Activated CD8-positive, alpha-beta memory T cell treated with anti-CD3 and anti-CD28 coated beads, Interleukin-2, amount 10 ng/mL, durations not matched to agents 7 days and 5 days (primary cell): ENCODE results near the gene RPS27L. TPM values are rescaled to one million over a fixed set of nuclear protein-coding genes. Genes with fewer than 3 reads are reported as not detected.
A peak's percentile ranks its signal among the peaks of the same experiment; 100 is the strongest.

Experiments used
- ATAC-seq: fragments of 150-1000 bp; cut with Tn5 transposase; one replicate; pipeline ENCODE4 v1.10.0; 2021; ENCODE audit warnings: moderate library complexity
- CTCF ChIA-PET: fragments of 350-600 bp; sonication (Branson Sonifier 250); formaldehyde crosslinking; loops from one replicate; lab custom pipeline; 2021; ENCODE audit warnings: antibody characterized with exemption; lab: Charles Lee
- DNase-seq: peaks from one replicate; pipeline ENCODE4 v3.0.0-alpha.2; 2020
- H3K27ac Mint-ChIP-seq: one replicate; pipeline ENCODE4 v1.8.0; 2021; ENCODE audit warnings: mild to moderate bottlenecking, mixed read lengths
- H3K27me3 Mint-ChIP-seq: one replicate; pipeline ENCODE4 v1.8.0; 2021; ENCODE audit warnings: mixed read lengths
- H3K36me3 Mint-ChIP-seq: one replicate; pipeline ENCODE4 v1.8.0; 2021; ENCODE audit warnings: mild to moderate bottlenecking, mixed read lengths
- H3K4me1 Mint-ChIP-seq: one replicate; pipeline ENCODE4 v1.8.0; 2021; ENCODE audit warnings: mixed read lengths
- H3K4me3 Mint-ChIP-seq: one replicate; pipeline ENCODE4 v1.8.0; 2021; ENCODE audit warnings: mild to moderate bottlenecking, moderate library complexity, mixed read lengths
- H3K9me3 Mint-ChIP-seq: one replicate; pipeline ENCODE4 v1.8.0; 2022; ENCODE audit warnings: low read depth, mixed read lengths
- total RNA-seq, 2 experiments: library from RNA; stranded (reverse); gene quantifications; one replicate each; pipeline ENCODE4 v1.2.3, GENCODE V29; 2021

RPS27L gene
- total RNA-seq, 2 experiments from 2014 or later: 192 to 223 TPM

DNA sequence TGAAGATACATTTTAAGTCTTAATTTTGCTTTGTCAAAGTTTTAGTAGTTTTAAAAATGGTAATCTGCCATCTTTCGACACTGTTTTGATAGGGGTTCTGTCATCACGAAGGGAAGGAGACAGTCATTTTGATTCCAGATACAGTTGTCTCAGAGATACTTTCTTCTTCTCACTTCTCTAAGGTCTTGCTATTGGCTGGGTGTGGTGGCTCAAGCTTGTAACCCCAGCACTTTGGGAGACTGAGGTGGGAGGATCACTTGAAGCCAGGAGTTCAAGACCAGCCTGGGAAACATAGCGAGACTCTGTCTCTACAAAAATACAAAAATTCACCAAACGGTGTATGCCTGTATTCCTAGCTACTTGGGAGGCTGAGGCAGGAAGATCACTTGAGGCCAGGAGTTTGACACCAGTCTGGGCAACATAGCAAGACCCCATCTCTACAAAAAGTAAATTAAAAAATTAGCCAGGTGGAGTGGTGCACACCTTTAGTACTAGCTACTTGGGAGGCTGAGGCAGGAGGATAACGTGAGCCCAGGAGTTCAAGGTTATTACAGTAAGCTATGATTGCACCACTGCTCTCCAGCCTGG lies 35.4 kb upstream of the RPS27L start:
- H3K4me3 Mint-ChIP-seq: peak overlapping the region; percentile 96
- peak overlapping the region; percentile 100 for H3K27ac Mint-ChIP-seq
- H3K9me3 Mint-ChIP-seq: no peaks in the 10 kb centered on the region
- H3K27me3 Mint-ChIP-seq: no peaks in the 10 kb centered on the region
- DNase-seq (peak; percentile 56), ATAC-seq (no peak)
- CTCF ChIA-PET: interaction anchor here (0.6 to 4.7 kb wide), 10 partner anchors 10 to 172 kb away, joined by 3 to 32 read pairs (median 6); no protein-coding TSS in a partner anchor
- peaks cover 22% of the 10 kb centered on the region for H3K36me3 Mint-ChIP-seq
- H3K4me1 Mint-ChIP-seq: peaks cover 71% of the 10 kb centered on the region

DNA sequence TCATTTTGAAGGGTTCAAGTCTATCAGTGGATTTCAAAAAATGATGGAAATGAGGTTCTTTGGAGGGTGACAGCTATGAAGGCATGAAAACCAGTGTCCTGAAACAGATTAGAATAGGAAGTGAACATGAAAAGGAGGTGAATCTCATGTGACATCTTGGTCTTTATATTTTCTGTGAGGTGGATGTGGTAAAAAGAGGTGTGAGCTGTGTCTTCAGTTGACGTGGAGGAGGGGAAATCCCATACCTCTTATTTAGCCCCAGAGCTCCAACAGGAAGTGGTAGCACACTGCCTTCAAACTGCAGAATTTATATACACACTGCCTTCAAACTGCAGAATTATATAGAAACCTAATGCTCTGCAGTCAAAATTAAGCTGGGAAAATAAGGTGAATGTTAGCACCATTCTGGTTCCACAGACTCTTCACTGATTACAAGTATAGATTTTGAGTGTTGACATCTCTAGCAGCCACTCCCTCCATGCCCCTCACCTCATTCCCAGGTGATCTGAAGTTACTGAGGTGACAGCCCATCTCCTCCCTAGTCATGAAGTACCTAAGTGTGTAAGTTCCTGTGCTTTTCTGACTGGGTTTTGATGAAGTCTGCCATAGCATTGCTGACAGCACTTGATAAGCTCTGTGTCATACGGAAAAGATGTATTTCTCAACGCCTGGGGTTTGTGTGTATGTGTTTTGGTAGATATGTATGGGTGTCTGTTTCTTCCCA lies 34.8 kb upstream of the RPS27L start:
- CTCF ChIA-PET: interaction anchor here (0.6 to 4.7 kb wide), 11 partner anchors 10 to 295 kb away, joined by 3 to 32 read pairs (median 6); partner anchors contain the start of gene RPS27L
- Mint-ChIP-seq H3K36me3 (peaks cover 19% of the 10 kb centered on the region), H3K27me3 (no peaks in the 10 kb centered on the region), H3K9me3 (no peaks in the 10 kb centered on the region), H3K4me1 (peaks cover 70% of the 10 kb centered on the region), H3K27ac (peak overlapping the region; percentile 100), H3K4me3 (peak overlapping the region; percentile 96)
- ATAC-seq (peak; percentile 43), DNase-seq (peak; percentile 81)

DNA sequence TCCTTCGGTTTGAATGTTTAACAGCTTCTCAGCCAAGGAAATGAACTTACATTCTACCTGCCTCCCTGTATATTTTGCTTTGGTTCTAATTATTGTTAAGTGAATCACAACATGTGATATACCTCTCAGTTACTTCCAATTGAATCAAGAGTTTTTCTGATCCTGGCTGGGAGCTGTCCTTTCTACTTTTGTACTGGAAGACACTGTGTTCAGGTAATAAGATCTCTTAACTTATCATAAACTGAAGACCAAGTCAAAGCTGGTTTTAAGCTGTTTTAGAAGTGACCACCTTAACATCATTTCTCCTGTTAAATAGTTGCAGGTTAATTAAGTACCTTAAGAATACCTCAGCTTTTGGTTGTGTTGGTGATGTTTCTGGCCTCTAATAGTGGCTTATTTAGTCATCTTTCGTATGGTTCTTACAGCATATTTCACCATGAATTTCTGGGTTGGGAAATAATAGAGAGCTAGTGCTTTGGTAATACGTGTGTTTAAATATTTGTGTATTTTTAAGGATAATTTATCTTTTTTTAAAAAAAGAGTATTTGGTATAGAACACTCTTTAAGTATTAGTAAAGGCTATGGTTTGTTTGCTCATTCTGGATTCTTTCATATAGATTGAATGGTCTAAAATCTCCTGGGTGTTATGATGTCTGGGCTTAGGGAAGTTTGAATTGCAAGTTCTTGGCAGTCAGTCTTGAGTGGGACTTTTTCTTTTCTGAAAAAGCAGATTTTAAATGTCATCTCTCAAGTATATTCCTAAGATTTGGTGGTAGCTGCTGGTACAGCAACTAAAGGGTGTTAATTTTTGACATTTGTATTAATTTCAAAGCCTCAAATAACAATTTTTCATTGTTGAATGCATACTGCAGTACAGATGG lies 33.7 kb upstream of the RPS27L start:
- ATAC-seq: no peak
- peak overlapping the region; percentile 96 for H3K4me3 Mint-ChIP-seq
- H3K27ac Mint-ChIP-seq: peak overlapping the region; percentile 100
- no peak for DNase-seq
- H3K27me3 Mint-ChIP-seq: no peaks in the 10 kb centered on the region
- H3K9me3 Mint-ChIP-seq: no peaks in the 10 kb centered on the region
- peaks cover 61% of the 10 kb centered on the region for H3K4me1 Mint-ChIP-seq
- H3K36me3 Mint-ChIP-seq: peaks cover 19% of the 10 kb centered on the region
- CTCF ChIA-PET: interaction anchor here (0.8 to 4.7 kb wide), 9 partner anchors 11 to 296 kb away, joined by 3 to 32 read pairs (median 6); partner anchors contain the start of gene RPS27L

DNA sequence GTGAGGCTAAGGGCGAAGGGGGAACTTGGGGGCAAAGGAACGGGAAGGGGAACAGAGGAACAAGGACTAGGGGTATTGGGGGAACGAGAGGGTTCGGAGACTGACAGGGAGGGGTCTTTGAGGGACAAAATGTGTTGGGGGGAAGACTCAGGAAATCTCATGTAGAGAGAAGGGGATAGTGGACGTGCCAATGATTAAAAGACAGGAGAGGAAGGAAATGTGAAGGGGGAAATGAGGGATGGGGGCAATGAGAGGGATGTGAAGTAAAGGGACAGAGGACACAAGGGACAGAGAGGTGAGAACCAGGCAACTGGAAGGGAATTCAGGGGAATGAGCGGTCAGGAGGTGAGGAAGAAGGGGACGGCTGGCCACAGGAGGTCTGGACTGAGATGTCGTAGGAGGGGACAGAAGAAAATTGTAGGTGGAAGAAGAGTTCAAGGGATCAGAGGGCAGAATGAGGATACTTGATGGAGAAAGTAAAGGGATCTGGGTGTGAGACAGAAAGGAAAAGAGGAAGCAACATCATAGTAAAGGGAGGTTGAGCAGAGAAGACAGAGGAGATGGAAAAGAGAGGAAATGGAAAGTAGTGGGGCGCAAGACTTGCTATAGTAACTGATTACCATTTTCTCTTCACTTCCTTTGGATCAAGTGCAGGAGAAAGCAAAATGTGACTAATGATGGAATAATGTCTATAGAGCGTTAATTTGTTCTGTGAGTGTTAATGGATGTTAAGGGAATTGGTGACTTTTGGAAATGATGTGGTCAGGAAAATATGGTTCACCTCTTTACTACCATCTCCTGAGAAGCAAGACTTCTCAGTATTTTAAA lies 32.9 kb upstream of the RPS27L start:
- Mint-ChIP-seq H3K4me1 (peaks cover 52% of the 10 kb centered on the region), H3K36me3 (peaks cover 17% of the 10 kb centered on the region), H3K9me3 (no peaks in the 10 kb centered on the region), H3K4me3 (peak overlapping the region; percentile 96), H3K27me3 (no peaks in the 10 kb centered on the region), H3K27ac (peak overlapping the region; percentile 90)
- ATAC-seq (no peak), DNase-seq (no peak)
- CTCF ChIA-PET: interaction anchor here (0.8 to 4.7 kb wide), 5 partner anchors 12 to 261 kb away, joined by 3 to 32 read pairs (median 11); no protein-coding TSS in a partner anchor

DNA sequence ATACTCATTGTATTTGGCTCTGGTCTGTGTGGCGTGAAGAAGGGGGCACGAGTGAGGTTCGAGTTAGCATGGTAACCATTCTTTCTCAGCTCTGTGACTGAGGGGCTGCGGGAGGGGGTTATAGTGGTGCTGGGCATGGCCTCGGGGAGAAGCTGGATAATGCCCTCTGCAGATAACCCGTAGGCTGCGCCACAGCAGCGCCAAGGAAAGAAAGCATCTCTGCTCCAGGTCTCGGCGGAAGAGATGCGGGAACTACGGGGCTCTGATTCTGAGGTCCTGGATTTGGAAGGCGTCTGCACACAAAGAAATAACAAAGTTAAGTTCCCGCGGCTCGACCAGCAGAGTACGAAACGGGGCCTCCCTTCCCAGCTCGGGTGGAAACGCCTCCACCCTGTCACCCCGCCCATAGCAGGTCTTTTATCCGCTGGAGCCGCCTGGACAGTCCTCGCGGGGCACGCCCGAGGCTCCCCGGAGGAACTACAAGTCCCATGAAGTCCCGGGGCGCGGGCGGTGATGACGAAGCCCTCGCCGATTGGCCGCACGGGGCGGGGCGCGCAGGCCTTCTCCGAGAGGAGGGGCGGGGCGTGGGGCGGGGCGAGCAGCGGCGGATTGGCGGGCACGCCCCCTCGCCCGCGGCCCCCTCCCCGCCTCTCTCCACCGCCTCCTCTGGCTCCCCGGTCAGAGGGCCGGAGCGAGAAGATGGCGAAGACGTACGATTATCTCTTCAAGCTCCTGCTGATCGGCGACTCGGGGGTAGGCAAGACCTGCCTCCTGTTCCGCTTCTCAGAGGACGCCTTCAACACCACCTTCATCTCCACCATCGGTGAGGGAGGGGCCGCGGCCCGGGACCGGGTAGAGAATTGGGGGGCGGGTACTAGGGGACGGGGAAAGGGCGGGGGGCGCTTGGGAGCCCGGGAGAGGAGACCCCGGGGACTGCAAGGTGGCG lies 31.9 kb upstream of the RPS27L start, which contains the start of gene RAB8B:
Gene RAB8B, plus strand, starts transcription at position 681 of the 946 bp plus-strand sequence. Its CDS starts 19 bp downstream, at position 700.
- Mint-ChIP-seq H3K36me3 (peaks cover 17% of the 10 kb centered on the region), H3K4me1 (peaks cover 45% of the 10 kb centered on the region), H3K27me3 (no peaks in the 10 kb centered on the region), H3K27ac (peak within 1 kb of the TSS; percentile 90), H3K9me3 (no peaks in the 10 kb centered on the region), H3K4me3 (peak within 1 kb of the TSS; percentile 96)
- DNase-seq (peak; percentile 99), ATAC-seq (peak; percentile 85)
- CTCF ChIA-PET: interaction anchor here (0.6 to 1.5 kb wide), 4 partner anchors 9 to 193 kb away, joined by 3 to 4 read pairs (median 3); no protein-coding TSS in a partner anchor

DNA sequence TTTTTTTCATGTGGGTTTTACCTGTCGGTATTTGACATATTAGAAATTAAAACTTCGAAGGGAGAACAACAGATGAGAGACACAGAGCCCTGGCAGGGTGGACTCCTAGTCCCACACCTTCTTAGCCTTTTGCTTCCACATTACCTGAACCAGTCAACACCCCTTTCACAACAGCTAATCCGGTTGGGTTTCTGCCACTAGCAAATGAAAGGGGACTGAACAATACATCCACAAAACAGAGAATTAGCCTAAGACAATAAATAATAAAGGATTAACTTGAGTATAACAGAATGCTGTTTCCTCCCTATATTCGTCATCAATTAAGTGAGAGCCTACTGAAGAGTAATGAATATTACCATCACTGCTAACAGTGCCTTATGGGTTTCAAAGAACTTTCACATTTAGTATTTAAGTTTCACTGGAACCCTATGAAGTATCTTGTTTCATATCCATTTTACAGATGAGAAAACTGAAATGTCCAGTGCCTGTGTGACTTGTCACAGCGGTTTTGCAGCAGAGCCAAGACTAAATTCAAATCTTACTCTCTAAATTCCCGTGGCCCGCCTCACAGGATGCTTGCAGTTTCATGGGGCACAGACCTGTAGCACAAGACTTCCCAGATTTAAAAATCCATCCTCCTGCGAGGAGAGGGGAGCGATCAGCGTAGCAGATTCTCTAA lies 31.1 kb upstream of the RPS27L start:
- CTCF ChIA-PET: interaction anchor here (0.9 to 1.5 kb wide), 3 partner anchors 9 to 76 kb away, joined by 3 to 4 read pairs (median 3); no protein-coding TSS in a partner anchor
- ATAC-seq (no peak), DNase-seq (no peak)
- Mint-ChIP-seq H3K27ac (peak overlapping the region; percentile 80), H3K4me3 (peak overlapping the region; percentile 96), H3K9me3 (no peaks in the 10 kb centered on the region), H3K4me1 (peaks cover 38% of the 10 kb centered on the region), H3K36me3 (peaks cover 15% of the 10 kb centered on the region), H3K27me3 (no peaks in the 10 kb centered on the region)

DNA sequence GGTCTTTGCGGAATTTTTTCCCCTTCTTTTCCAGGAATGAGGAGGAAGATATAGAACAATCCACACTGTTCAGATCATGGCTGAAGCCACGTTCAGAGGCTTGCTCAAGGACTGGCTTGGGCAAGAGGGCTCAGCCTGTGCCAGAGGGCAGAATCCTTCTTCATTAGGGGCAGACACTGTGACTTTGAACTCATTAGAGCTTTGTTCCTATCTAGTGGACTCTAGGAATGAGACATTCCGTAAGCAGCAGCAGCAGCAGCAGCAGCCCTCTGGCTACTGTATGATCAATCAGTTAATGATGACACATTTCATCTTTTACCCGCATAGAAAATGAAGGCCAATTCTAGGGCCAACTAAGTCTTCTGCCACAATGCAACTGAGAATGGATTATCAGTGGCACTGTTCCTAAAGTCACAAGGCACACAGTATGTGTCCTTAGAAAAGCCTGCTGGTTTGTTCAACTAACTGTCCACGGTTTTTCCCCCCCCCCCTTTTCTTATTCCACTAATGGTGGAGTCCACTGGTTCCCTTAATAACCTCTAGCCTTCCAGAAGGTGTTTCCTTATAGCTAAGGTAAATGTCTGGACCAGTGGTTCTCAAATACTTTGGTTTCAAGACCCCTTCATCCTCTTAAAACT lies 30.4 kb upstream of the RPS27L start:
- peaks cover 31% of the 10 kb centered on the region for H3K4me1 Mint-ChIP-seq
- no peak overlapping the region for H3K27ac Mint-ChIP-seq
- no peak overlapping the region for H3K4me3 Mint-ChIP-seq
- no peaks in the 10 kb centered on the region for H3K27me3 Mint-ChIP-seq
- peaks cover 14% of the 10 kb centered on the region for H3K36me3 Mint-ChIP-seq
- ATAC-seq: no peak
- no peak for DNase-seq
- CTCF ChIA-PET: interaction anchor here (0.9 to 1.3 kb wide), 2 partner anchors 9 to 77 kb away, joined by 3 read pairs; no protein-coding TSS in a partner anchor
- H3K9me3 Mint-ChIP-seq: no peaks in the 10 kb centered on the region

DNA sequence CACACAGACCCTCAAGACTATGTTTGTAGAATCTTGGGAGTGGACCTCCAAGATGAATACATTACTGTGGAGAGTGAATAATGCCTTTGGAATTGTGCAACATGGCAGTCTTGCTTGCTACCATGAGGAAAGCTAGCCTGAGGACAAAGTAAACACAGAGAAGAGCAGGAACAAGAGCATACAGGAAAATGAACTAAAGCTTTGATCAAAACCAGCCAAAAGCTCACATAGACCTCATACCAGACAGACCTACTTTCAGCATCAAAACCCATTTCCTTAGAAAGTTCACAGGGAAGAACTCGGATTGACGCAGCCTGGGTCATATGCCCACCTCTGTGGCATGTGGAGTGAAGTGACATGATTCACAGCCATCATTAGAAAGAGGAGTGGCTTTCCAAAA lies 28.8 kb upstream of the RPS27L start:
- Mint-ChIP-seq H3K4me3 (no peak overlapping the region), H3K27me3 (no peaks in the 10 kb centered on the region), H3K36me3 (peaks cover 4% of the 10 kb centered on the region), H3K27ac (no peak overlapping the region), H3K4me1 (peaks cover 16% of the 10 kb centered on the region), H3K9me3 (no peaks in the 10 kb centered on the region)
- DNase-seq (no peak), ATAC-seq (no peak)
- CTCF ChIA-PET: interaction anchor here (1.3 to 2.1 kb wide), 3 partner anchors 19 to 88 kb away, joined by 3 to 8 read pairs (median 3); no protein-coding TSS in a partner anchor

DNA sequence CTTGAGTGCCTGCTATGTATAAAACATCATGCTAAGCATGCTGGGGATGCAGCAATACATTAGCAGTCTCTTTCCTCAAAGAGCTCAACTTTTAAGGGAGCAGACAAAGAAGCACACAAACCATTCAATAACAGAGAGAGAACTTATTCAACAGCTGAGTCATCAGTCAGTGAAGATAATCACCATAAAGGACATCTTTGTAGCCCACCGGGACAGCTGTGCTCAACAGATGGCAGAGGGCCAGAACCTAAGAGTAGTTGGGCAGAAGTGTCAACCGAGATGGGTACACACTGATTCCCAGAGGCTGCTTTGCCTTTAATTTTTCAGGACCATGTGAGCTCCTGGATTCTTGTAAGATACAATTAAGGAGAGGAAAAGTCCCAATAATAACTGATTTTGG lies 27.9 kb upstream of the RPS27L start:
- no peak overlapping the region for H3K27ac Mint-ChIP-seq
- H3K4me3 Mint-ChIP-seq: no peak overlapping the region

DNA sequence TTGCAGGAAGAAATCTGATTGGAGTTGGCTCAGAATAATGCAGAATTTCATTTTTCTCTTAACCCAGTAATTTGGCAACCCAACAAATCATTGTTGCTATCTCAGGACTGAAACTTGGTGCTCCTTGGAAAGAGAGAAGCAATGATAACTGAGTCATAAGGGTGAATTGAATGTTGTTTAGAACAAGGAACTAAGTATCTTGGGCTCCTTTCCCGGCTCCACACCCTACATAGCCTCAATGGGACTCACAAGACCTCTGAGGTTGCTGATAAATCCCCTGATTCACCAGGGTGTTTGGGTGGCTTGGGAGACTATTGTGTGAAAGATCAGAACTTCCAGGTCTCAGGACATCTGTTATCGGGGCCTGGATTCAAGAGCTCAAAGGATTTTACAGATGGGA lies 24.4 kb upstream of the RPS27L start:
- DNase-seq (no peak), ATAC-seq (no peak)
- Mint-ChIP-seq H3K27me3 (no peaks in the 10 kb centered on the region), H3K4me1 (peaks cover 5% of the 10 kb centered on the region), H3K4me3 (no peak overlapping the region), H3K27ac (no peak overlapping the region), H3K36me3 (no peaks in the 10 kb centered on the region), H3K9me3 (no peaks in the 10 kb centered on the region)
- CTCF ChIA-PET: no interaction called here

More for the DNA sequence above, 27.9 kb upstream of the RPS27L start:
- Mint-ChIP-seq H3K9me3 (no peaks in the 10 kb centered on the region), H3K4me1 (peaks cover 13% of the 10 kb centered on the region), H3K36me3 (peaks cover 2% of the 10 kb centered on the region), H3K27me3 (no peaks in the 10 kb centered on the region)
- DNase-seq (no peak), ATAC-seq (no peak)
- CTCF ChIA-PET: interaction anchor here (0.8 to 2.1 kb wide), 6 partner anchors 9 to 217 kb away, joined by 3 to 8 read pairs (median 4); no protein-coding TSS in a partner anchor
